HG03432 (cell line): ENCODE measurements around the gene PAK5.

Source experiments
- ATAC-seq: cut with Tn5 transposase; IDR thresholded peaks from one replicate; pipeline ENCODE4 v1.9.1; 2021; ENCODE audit warnings: mild to moderate bottlenecking, moderate library complexity; ENCODE audit not compliant: unreplicated experiment

The PAK5 gene

GRCh38 chr20:9532069-9532838 lies 306.6 kb downstream of the PAK5 start:
- no peak for ATAC-seq

- ATAC-seq = no peak
These were observed 307.3 kb downstream of the PAK5 start for GRCh38 chr20:9531581-9531980.

DNA sequence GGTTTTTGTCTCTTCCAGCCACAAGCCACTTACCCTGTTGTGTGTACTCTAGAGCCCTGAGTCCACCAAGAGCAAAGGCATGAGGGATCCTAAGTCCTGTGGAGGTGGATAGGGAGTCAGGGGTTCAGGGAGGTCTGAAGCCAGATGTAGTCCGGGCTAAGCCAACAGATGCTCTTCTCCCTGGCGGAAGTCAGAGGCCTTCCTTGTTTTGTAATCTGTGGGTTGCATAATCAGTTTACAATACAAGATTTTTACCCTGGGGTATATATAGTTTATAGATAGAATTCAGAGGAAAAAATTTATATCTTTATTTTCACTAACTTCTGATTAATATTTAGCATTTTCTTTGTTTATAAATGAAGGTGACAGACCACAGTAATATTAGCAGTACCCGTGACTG lies 315.2 kb downstream of the PAK5 start:
- ATAC-seq = no peak

DNA sequence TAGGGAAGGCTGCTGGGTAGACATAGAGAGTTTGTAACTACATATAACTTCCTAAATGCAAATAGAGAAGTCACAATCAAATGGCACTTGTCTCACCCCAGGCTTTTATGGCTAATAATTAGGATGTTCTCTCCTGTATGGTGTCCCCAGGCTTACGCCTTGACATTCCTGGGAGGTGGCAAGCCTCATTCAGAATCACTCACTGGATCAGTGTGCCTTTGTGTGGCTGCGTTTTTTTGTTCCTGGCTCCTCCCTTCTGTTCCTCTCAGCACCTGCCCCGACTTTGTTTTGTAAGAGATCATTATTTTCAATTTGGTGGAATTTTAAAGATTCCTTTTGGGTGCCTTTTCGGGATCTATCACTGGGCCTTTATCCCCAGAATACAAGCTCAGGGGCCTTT lies 318.8 kb downstream of the PAK5 start:
- ATAC-seq = no peak

DNA sequence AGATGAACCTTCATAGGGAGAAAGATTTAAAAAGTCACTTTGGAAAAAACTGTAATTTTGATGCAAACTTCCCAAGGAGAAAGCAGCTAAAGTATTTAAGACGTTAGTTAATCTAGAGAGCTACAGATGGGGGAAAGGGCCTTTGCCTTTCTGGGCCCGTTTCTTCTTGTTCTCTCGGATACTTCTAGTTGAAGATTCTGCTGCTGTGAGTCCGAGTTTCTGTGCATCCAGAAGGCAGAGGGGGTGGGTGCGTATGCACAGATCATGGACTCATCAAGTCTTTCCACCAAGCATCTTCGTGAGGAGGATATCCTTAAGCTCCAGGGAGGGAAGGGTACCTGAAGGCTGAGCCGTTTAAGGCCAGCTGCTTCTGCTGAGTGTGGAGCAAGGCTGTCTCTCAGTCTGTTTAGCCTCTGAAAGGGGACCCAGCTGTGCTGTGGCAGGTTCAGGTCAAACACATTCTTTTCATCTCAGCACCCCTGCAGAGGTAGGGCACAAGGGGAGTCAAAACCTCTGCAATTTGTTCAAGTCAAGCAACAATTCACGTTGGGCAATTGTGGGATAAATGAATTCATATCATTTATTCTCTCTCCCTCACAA lies 320.2 kb downstream of the PAK5 start:
- no peak for ATAC-seq

GRCh38 chr20:9517297-9518162 lies 321.3 kb downstream of the PAK5 start:
- no peak for ATAC-seq

DNA sequence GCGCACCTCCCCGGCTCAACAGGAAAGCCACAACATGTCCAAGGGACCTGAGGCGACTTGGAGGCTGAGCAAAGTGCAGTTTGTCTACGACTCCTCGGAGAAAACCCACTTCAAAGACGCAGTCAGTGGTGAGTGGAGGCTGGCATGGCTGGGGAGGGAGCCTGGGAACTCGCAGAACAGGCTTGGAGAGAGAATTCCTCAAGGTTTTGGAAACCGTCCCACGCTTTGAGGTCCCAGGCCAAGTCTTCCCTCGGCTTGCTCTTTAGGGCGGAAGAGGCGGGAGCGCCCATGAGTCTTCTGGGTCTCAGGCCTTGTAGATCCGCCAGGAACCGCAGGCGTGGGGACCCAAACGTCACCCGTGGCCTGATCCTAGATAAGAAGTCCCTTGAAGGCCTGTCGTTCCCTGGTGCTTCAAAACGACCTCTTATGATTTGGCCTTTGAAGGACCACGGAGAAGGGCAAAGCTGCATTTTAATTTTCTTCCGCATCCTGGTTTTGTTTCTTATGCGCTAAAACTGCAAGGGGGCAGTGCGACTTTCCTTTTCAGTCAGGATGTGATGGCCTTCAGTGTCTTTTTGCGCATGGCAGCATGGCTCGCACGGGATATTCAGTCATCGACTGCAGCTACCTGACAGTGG lies 322.5 kb downstream of the PAK5 start:
- ATAC-seq = peak; percentile 49

- peak; percentile 40 for ATAC-seq
These were observed 323.1 kb downstream of the PAK5 start for GRCh38 chr20:9515741-9516233.

- no peak for ATAC-seq
These were observed 323.7 kb downstream of the PAK5 start for GRCh38 chr20:9515214-9515585.

DNA sequence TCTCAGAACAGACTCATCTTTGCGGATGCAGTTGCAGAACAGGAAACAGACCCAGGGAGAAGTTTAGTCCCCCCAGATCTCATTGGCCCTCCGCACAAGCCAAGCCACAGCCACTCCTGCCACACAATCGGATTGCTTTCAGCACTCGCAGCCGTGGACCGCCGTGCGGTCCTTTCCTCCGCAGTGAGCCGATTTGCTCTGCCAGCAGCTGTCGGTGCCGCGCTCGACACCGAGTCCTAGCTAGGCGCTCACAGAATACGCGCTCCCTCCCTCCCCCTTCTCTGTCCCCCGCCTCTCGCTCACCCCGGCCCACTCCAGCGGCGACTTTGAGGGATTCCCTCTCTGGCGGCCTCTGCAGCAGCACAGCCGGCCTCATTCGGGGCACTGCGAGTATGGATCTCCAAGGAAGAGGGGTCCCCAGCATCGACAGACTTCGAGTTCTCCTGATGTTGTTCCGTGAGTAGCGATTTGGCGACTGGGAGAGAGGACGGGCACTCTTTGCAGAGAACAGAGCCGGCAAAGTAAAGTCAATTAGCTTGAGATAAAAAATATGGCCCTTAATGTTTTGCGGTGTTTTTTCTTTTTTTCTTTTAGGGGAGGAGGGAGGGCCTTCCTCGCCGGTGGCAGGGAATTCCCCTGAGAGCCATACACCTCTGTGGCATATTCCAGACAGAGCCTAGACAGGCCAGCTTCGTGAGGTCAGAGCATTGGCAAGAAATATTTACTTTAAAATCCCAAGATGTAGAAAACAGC lies 324.2 kb downstream of the PAK5 start, which contains the start of gene LAMP5:
Gene LAMP5, plus strand, starts transcription at position 130 of the 753 bp plus-strand sequence. Its CDS starts 263 bp downstream, at position 393.
- no peak for ATAC-seq

GRCh38 chr20:9514072-9514460 lies 324.8 kb downstream of the PAK5 start:
- ATAC-seq = no peak

- ATAC-seq = peak; percentile 47
These were observed 328.0 kb downstream of the PAK5 start for GRCh38 chr20:9510911-9511310.

DNA sequence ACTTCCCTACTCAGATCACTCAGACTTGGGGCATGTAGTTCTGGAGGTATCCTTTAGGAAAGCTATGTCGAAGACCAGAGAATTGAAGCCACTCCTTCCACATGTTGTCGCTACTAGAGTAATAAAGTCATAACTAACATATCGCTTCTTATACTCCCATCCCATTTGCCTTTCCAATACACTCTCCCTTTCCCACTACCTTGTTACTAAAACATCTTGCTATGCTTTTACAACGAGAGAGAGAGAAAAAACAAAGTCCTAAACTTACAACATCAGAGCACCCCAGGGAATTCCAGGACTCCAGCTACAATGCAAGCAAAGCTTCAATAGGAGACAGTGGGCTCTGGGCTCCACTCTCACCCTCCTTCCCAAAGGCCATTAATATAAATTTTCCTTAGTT lies 329.6 kb downstream of the PAK5 start:
- ATAC-seq = no peak

- ATAC-seq = no peak
These were observed 330.1 kb downstream of the PAK5 start for GRCh38 chr20:9508696-9509178.

GRCh38 chr20:9508240-9508661 lies 330.6 kb downstream of the PAK5 start:
- ATAC-seq = no peak

DNA sequence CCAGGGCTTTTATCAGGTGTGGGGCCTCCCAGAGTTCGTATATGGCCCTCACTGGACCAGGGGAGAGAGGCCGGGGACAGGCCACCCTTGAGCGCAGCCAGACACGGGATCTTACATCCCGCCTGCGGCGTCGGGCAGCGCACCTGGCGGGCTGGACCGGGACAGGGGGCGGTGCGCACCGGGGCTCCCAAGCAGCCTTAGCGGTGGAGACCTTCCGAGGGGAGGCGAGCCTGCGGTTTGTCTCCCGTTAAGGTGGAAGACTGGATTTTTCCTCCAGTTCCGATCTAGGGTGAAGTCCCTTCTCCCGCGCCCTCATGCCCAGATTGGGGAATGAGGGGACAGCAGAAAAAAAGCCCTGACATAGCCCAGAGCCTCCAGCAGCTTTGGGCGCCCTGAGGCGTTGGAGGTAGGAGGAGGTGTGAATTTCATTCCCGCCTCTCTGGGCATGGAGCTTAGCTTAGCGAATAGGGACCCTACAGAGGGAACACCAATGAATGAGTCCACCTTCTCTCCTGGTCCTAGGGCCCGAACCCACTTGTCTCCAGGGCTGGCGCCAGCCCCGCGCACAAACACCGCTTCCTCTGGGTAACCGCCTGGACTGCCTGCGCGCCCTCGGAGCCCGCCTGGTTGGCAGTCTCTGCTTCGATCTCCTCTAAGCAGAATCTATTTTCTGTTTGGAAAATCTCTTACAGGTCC lies 331.2 kb downstream of the PAK5 start:
- ATAC-seq = no peak

- no peak for ATAC-seq
These were observed 331.9 kb downstream of the PAK5 start for GRCh38 chr20:9506964-9507369.

GRCh38 chr20:9506280-9506821 lies 332.5 kb downstream of the PAK5 start:
- no peak for ATAC-seq
